ENCODE data around the gene SUN5. TPM values are rescaled to one million over a fixed set of nuclear protein-coding genes. Genes with fewer than 3 reads are reported as not detected.

The SUN5 gene
- total RNA-seq, 1 donor from 2014 or later: not detected

DNA sequence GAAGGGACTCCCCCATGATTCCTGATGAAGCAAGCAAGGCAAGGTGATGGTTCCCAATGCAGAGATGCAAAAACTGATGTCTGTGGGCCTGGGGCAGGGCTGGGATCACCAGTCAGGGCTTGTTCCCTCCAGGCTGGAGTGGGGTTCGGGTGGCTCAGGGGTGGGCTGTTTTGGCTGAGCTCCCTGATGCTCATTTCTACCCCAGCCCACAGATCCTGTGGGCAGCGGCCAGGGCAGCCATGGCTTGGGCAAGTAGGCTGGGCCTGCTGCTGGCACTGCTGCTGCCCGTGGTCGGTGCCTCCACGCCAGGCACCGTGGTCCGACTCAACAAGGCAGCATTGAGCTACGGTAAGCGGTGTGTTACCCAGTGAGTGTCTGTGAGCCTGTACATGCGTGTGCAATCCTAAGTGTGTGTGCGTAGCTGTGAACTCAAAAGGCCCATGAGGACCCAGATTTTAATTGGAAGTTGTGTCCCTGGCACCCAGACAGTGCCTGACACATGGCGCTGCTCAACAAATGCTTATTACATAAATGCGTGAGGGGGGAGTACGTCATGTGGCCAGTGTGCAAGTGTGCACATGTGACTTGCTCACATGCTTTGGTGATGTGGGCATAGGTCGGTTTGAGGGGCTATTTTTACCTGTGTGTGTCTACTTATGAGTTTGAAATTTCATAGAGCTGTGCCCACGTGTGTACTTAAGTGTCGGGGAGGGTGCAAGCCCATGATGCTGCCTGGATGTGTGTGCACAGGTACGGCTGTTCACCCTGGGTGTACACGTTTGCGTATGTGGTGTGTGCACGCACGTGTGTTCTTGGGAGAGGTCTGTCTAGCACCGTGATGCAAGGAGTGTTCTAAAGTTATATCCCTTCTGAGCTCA is 4.3 kb upstream of the SUN5 start:
- no peak overlapping the region for H3K4me3 Mint-ChIP-seq
- H3K4me1 Mint-ChIP-seq: no peaks in the 10 kb centered on the region
- peaks cover 21% of the 10 kb centered on the region for H3K27me3 Mint-ChIP-seq (ENCODE audit: low read depth)
- no peak for TF ChIP-seq CTCF (IDR thresholded peaks at IDR 0.05; ENCODE audit: unreplicated experiment)
- H3K9me3 Mint-ChIP-seq: peaks cover 4% of the 10 kb centered on the region
- no peak for DNase-seq (ENCODE audit: low spot score in 2 of 2, unreplicated experiment in 2 of 2)
- no peak overlapping the region for H3K27ac Mint-ChIP-seq
- H3K36me3 Mint-ChIP-seq: no peaks in the 10 kb centered on the region

GRCh38 chr20:33007376-33008335 is 3.4 kb upstream of the SUN5 start, which contains the start of gene BPIFB2:
BPIFB2 (plus strand) TSS chr20:33007704; CDS start chr20:33008575, 871 bp downstream.
- TF ChIP-seq CTCF (IDR thresholded peaks at IDR 0.05; ENCODE audit: unreplicated experiment): no peak
- no peak within 1 kb of the TSS for H3K4me3 Mint-ChIP-seq
- DNase-seq (ENCODE audit: low spot score in 2 of 2, unreplicated experiment in 2 of 2): no peak
- peaks cover 17% of the 10 kb centered on the region for H3K27me3 Mint-ChIP-seq (ENCODE audit: low read depth)
- peaks cover 4% of the 10 kb centered on the region for H3K9me3 Mint-ChIP-seq
- H3K4me1 Mint-ChIP-seq: no peaks in the 10 kb centered on the region
- H3K36me3 Mint-ChIP-seq: no peaks in the 10 kb centered on the region
- no peak within 1 kb of the TSS for H3K27ac Mint-ChIP-seq

GRCh38 chr20:33006776-33007375 is 2.6 kb upstream of the SUN5 start:
- Mint-ChIP-seq H3K9me3 (peaks cover 4% of the 10 kb centered on the region), H3K4me1 (no peaks in the 10 kb centered on the region), H3K27me3 (ENCODE audit: low read depth) (peaks cover 9% of the 10 kb centered on the region), H3K36me3 (no peaks in the 10 kb centered on the region), H3K27ac (no peak overlapping the region), H3K4me3 (no peak overlapping the region)
- DNase-seq (ENCODE audit: low spot score in 2 of 2, unreplicated experiment in 2 of 2): no peak
- TF ChIP-seq CTCF (IDR thresholded peaks at IDR 0.05; ENCODE audit: unreplicated experiment): no peak

GRCh38 chr20:33005908-33006775 is 1.9 kb upstream of the SUN5 start:
- peaks cover 4% of the 10 kb centered on the region for H3K9me3 Mint-ChIP-seq
- no peaks in the 10 kb centered on the region for H3K4me1 Mint-ChIP-seq

More at GRCh38 chr20:33005908-33006775, 1.9 kb upstream of the SUN5 start:
- no peak overlapping the region for H3K27ac Mint-ChIP-seq
- no peak for DNase-seq (ENCODE audit: low spot score in 2 of 2, unreplicated experiment in 2 of 2)
- no peaks in the 10 kb centered on the region for H3K36me3 Mint-ChIP-seq
- TF ChIP-seq CTCF (IDR thresholded peaks at IDR 0.05; ENCODE audit: unreplicated experiment): no peak
- H3K4me3 Mint-ChIP-seq: no peak overlapping the region
- peaks cover 7% of the 10 kb centered on the region for H3K27me3 Mint-ChIP-seq (ENCODE audit: low read depth)
